ENCODE measurements around the gene SGK2. TPM values are rescaled to one million over a fixed set of nuclear protein-coding genes. Genes with fewer than 3 reads are reported as not detected.

Gene SGK2
- total RNA-seq, 4 donors from 2014 or later, result 0.36 to 1.2 (median 0.55) TPM; not detected in 1

DNA sequence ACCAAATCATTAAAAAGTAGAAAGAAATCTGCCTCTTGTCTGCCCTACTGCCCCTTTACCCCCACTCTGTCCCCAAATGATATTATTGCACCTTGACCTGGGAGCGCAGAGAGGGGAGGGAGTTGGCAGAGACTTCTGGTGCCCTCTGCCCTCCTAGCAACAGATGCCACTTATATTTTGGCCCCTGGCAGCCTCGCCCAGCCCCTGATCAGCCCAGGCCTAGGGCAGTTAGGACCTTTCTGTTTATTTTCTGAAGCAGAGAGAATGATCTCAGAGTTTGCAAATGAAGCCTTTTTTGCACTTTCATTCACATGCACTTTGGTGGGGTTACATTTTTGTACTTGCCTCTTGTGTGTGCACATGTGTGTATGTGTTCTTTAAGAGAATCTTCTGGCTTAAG, 8.4 kb upstream of the SGK2 start:
- TF ChIP-seq CTCF (IDR thresholded peaks at IDR 0.05 in 4 of 5, conservative IDR thresholded peaks at IDR 0.05 in 1 of 5), result no peak
- intact Hi-C loops (cut with DNase I; ENCODE audit: low total_unique reads), result no loop called here
- H3K36me3 ChIP-seq, result no peaks in the 10 kb centered on the region
- no peak overlapping the region for H3K4me3 ChIP-seq
- H3K9me3 ChIP-seq, result no peaks in the 10 kb centered on the region
- in situ Hi-C loops (cut with MboI; ENCODE audit: low sequenced_read_pairs in 4 of 4), result no loop called here
- ATAC-seq, result no peak
- no peaks in the 10 kb centered on the region for H3K4me1 ChIP-seq
- H3K27me3 ChIP-seq, result no peaks in the 10 kb centered on the region
- no peak overlapping the region for H3K27ac ChIP-seq
- DNase-seq, result no peak

- in situ Hi-C loops (cut with MboI; ENCODE audit: low sequenced_read_pairs in 4 of 4), result no loop called here
- no peaks in the 10 kb centered on the region for H3K27me3 ChIP-seq
- ATAC-seq, result no peak
- H3K27ac ChIP-seq, result no peak overlapping the region
- no peak overlapping the region for H3K4me3 ChIP-seq
- H3K4me1 ChIP-seq, result no peaks in the 10 kb centered on the region
- no peaks in the 10 kb centered on the region for H3K36me3 ChIP-seq
- no peak for DNase-seq
- H3K9me3 ChIP-seq, result no peaks in the 10 kb centered on the region
- TF ChIP-seq CTCF (IDR thresholded peaks at IDR 0.05 in 4 of 5, conservative IDR thresholded peaks at IDR 0.05 in 1 of 5) (no peak), POLR2A (IDR thresholded peaks at IDR 0.05) (no peak)
- intact Hi-C loops (cut with DNase I; ENCODE audit: low total_unique reads), result no loop called here
Observed at GRCh38 chr20:43554369-43554768, 4.5 kb upstream of the SGK2 start.

DNA sequence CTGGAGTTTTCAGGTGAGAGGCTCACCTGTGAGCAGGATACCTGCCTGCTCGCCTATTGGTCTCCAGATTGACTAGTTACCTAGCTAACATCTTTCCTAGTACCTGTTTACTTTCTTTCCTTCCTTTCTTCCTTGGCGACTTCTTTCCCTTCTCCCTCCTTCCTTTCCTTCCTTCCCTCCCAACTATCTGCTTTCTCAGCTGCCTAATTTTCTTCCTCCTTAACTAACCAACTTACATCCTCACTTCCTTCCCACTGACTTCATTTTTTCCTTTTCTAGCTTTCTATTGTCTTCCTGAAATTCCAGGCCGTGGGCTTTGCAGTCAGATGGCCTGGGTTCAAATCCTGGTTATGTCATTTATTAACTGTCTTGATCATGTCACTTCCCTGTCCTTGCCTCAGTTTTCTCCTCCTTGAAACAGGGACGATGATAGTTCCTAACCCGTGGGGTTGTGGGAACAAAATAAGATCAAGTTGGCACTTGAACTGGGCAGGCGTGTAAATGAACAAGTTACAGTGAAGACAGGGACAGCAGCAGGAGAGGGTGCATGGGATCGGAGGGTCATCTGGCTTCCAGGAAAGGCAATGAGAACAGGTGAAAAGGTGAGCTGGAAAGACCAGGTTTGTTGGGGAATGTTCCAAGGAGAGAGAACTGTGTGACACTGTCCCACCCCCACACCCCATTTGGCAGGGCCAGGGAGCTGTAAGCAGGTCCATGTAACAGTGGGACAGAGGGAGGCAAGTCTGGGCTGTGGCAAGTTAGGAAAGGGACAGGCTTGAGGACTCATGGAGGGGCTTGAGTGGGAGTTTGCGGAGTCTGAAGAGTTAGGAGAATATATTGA, 540 bp downstream of the SGK2 start:
- H3K4me1 ChIP-seq, result no peaks in the 10 kb centered on the region
- in situ Hi-C loops (cut with MboI; ENCODE audit: low sequenced_read_pairs in 4 of 4) (no loop called here), intact Hi-C loops (cut with DNase I; ENCODE audit: low total_unique reads) (no loop called here)
- H3K9me3 ChIP-seq, result no peaks in the 10 kb centered on the region
- no peak overlapping the region for H3K4me3 ChIP-seq
- H3K27me3 ChIP-seq, result no peaks in the 10 kb centered on the region
- no peaks in the 10 kb centered on the region for H3K36me3 ChIP-seq
- no peak overlapping the region for H3K27ac ChIP-seq
- TF ChIP-seq CTCF (IDR thresholded peaks at IDR 0.05 in 4 of 5, conservative IDR thresholded peaks at IDR 0.05 in 1 of 5) (no peak), POLR2A (IDR thresholded peaks at IDR 0.05) (no peak)
- DNase-seq (no peak), ATAC-seq (no peak)

DNA sequence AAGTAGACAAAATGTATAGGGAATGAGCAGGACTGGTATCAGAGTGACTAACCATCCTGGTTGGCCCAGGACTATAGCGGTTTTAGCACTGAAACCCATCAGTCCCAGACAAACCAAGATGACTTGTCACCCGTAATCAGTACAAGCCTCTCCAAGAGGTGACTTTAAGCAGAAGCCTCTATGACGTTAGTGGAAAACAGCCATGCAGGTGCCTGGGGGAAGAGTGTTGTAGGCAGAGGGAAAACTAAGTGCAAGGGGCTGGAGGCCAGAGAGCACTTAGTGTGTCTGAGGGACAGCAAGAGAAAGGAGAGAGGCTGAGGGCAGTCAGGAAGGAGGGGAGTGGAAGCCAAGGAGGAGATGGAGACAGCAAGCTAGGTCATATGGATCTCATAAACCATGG, 2.1 kb downstream of the SGK2 start:
- DNase-seq (no peak), ATAC-seq (no peak)
- intact Hi-C loops (cut with DNase I; ENCODE audit: low total_unique reads) (no loop called here), in situ Hi-C loops (cut with MboI; ENCODE audit: low sequenced_read_pairs in 4 of 4) (no loop called here)
- Histone ChIP-seq H3K4me1 (no peaks in the 10 kb centered on the region), H3K4me3 (no peak overlapping the region), H3K27me3 (no peaks in the 10 kb centered on the region), H3K27ac (no peak overlapping the region), H3K36me3 (no peaks in the 10 kb centered on the region), H3K9me3 (no peaks in the 10 kb centered on the region)
- TF ChIP-seq CTCF (IDR thresholded peaks at IDR 0.05 in 4 of 5, conservative IDR thresholded peaks at IDR 0.05 in 1 of 5), result no peak

GRCh38 chr20:43563429-43563828, 4.6 kb downstream of the SGK2 start:
- DNase-seq, result no peak
- ATAC-seq, result no peak
- Histone ChIP-seq H3K27ac (no peak overlapping the region), H3K36me3 (no peaks in the 10 kb centered on the region), H3K27me3 (no peaks in the 10 kb centered on the region), H3K9me3 (no peaks in the 10 kb centered on the region), H3K4me1 (no peaks in the 10 kb centered on the region), H3K4me3 (no peak overlapping the region)
- intact Hi-C loops (cut with DNase I; ENCODE audit: low total_unique reads) (no loop called here), in situ Hi-C loops (cut with MboI; ENCODE audit: low sequenced_read_pairs in 4 of 4) (no loop called here)
- TF ChIP-seq POLR2A (IDR thresholded peaks at IDR 0.05) (no peak), CTCF (IDR thresholded peaks at IDR 0.05 in 4 of 5, conservative IDR thresholded peaks at IDR 0.05 in 1 of 5) (no peak)
